Ovary (tissue), 9 donors: ENCODE data around the gene JADE1. TPM values are rescaled to one million over a fixed set of nuclear protein-coding genes. Genes with fewer than 3 reads are reported as not detected.

Experiments used
- DNase-seq, 5 donors: peaks; one replicate each; pipeline ENCODE4 v3.0.0-alpha.2; 2019 to 2020
- H3K27ac ChIP-seq, 2 donors: fragments of 200-600 bp; one replicate each; pipeline versions ENCODE4 v1.5.1 to v1.8.0; 2019 to 2022
- H3K27me3 ChIP-seq: fragments of 200-600 bp; one replicate; pipeline ENCODE4 v1.8.0; 2022
- H3K36me3 ChIP-seq: fragments of 200-600 bp; sonication (generic); one replicate; pipeline ENCODE4 v1.5.1; 2019
- H3K4me1 ChIP-seq: one replicate; pipeline ENCODE4 v1.8.1; 2013; ENCODE audit warnings: mild to moderate bottlenecking, moderate library complexity; ENCODE audit not compliant: insufficient read depth
- H3K4me3 ChIP-seq: fragments of 200-600 bp; sonication (generic); one replicate; pipeline ENCODE4 v1.5.1; 2017
- H3K9me3 ChIP-seq, 2 donors: fragments of 200-600 bp in 1 of 2; sonication (generic) in 1 of 2; one replicate each; pipeline versions ENCODE4 v1.5.1 to v1.8.1; 2013 to 2019; ENCODE audit warnings: mild to moderate bottlenecking in 1 of 2, moderate library complexity in 1 of 2
- EP300 ChIP-seq: sonication (generic); formaldehyde crosslinking; IDR thresholded peaks from one replicate; pipeline ENCODE4 v1.6.1; 2017; ENCODE audit warnings: antibody characterized with exemption
- POLR2A ChIP-seq: fragments of 450-650 bp; IDR thresholded peaks from one replicate; pipeline ENCODE4 v1.6.1; 2017; ENCODE audit warnings: antibody characterized with exemption, mild to moderate bottlenecking, moderate library complexity
- WGBS, 3 donors: extraction: QIAGEN DNeasy Blood & Tissue Kit in 1 of 3; methylation state at CpG; one replicate each; pipeline versions ENCODE4 v1.1.5 to v1.1.7; 2013 to 2017; 5-methylcytosine and 5-hydroxymethylcytosine counted together
- intact Hi-C, 4 donors: fragments of 100-400 bp; cut with DNase I; formaldehyde crosslinking; loops; one replicate each; pipeline versions ENCODE4 v1.11.0 to v1.15.1; 2022 to 2023
- polyA plus RNA-seq, 2 donors: library from polyadenylated mRNA; stranded (reverse); fragments of 200-250 nt in 1 of 2; fragments of 350-450 nt in 1 of 2; fragmentation: Illumina TruSeq in 1 of 2; extraction: RNeasy Lipid Tissue Mini Kit (QIAGEN cat#74804) in 1 of 2; gene quantifications; one replicate each; pipeline ENCODE4 v1.2.3, GENCODE V29; 2013 to 2014
- total RNA-seq, 7 donors: library from RNA; depleted of rRNA in 2 of 7; stranded (reverse); fragments of >200 nt in 2 of 7; fragmentation: NEBNext Ultra II Directional in 3 of 7; extraction: Animal tissue kit (Norgen Biotek cat#: 25700) in 3 of 7; gene quantifications; one replicate each; pipeline versions ENCODE4 v1.1.0 to v1.2.4, GENCODE V29; 2016 to 2023
- TF ChIP-seq, protein P1 (sequence below), 3 donors: fragments of 450-650 bp in 2 of 3; fragments of 200-600 bp in 1 of 3; IDR thresholded peaks; one replicate each; pipeline versions ENCODE4 v1.5.1 to v1.8.0; 2016 to 2022; ENCODE audit warnings: antibody characterized with exemption in 3 of 3, mild to moderate bottlenecking in 1 of 3
- donor health status: DM: no; HTN: no; CAD: no; lungs with moderate emphysema.
- donor health status: DM: no; HTN: no; CAD: no.
- donor health status: Bipolar disorder and iron deficiency.
- donor health status: DM: yes; HTN: yes; CAD: no.
- donor health status: DM: no; HTN: no; CAD: no.
- donor health status: DM: yes; HTN: yes; CAD: no.

The JADE1 gene
- total and polyA plus RNA-seq, 9 donors = 21.3 to 48.6 (median 34.9) TPM

DNA sequence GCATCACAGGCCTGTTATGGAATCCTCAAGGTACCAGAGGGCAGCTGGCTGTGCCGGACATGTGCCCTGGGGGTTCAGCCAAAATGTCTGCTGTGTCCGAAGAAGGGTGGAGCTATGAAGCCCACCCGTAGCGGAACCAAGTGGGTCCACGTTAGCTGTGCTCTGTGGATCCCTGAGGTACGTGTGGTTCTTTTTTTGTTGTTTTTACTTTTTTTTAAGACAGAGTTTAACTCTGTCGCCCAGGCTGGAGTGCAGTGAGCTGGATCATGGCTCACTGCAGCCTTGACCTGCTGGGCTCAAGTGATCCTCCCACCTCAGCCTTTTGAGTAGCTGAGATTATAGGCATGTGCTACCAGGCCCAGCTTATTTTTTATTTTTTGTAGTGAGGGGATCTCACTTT is 46.1 kb downstream of the JADE1 start:
- no peak for TF ChIP-seq EP300
- H3K9me3 ChIP-seq = no peaks in the 10 kb centered on the region
- no peak for DNase-seq
- no peaks in the 10 kb centered on the region for H3K27me3 ChIP-seq
- no peak overlapping the region for H3K4me3 ChIP-seq
- no peak overlapping the region for H3K27ac ChIP-seq
- H3K36me3 ChIP-seq = no peaks in the 10 kb centered on the region
- WGBS, 3 donors = 59 to 77% (median 68%) methylated on average over 7 of the region's 7 CpGs
- intact Hi-C loops = loop anchor here in 1 of 4 donors (10.0 kb wide), 1 partner anchor 201 kb away; no protein-coding TSS in a partner anchor
- H3K4me1 ChIP-seq = peaks cover 7% of the 10 kb centered on the region

DNA sequence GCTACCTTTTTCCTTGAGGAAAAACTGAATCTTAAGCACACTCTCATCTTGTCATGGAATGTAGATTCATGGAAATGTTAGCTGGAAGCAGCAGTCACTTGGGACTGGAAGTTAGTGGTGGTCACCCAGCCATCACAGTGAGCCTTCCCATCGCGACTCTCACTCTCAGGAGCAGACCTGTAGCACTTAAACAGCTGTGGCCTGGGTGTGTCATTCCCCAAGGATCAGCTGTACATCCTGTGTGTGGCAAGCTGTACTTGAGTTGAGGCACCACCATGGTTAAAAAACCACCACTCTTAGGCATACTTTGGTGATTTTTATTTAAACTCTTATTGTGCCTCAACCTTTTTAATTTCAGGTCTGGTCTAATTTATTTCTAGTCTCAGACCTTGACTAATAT is 46.7 kb downstream of the JADE1 start:
- H3K27me3 ChIP-seq = no peaks in the 10 kb centered on the region
- TF ChIP-seq EP300 = no peak
- TF ChIP-seq POLR2A = no peak
- TF ChIP-seq, protein P1, sequence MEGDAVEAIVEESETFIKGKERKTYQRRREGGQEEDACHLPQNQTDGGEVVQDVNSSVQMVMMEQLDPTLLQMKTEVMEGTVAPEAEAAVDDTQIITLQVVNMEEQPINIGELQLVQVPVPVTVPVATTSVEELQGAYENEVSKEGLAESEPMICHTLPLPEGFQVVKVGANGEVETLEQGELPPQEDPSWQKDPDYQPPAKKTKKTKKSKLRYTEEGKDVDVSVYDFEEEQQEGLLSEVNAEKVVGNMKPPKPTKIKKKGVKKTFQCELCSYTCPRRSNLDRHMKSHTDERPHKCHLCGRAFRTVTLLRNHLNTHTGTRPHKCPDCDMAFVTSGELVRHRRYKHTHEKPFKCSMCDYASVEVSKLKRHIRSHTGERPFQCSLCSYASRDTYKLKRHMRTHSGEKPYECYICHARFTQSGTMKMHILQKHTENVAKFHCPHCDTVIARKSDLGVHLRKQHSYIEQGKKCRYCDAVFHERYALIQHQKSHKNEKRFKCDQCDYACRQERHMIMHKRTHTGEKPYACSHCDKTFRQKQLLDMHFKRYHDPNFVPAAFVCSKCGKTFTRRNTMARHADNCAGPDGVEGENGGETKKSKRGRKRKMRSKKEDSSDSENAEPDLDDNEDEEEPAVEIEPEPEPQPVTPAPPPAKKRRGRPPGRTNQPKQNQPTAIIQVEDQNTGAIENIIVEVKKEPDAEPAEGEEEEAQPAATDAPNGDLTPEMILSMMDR (IDR thresholded peaks at IDR 0.05) = no peak
- DNase-seq = no peak
- intact Hi-C loops = loop anchor here in 1 of 4 donors (10.0 kb wide), 1 partner anchor 201 kb away; no protein-coding TSS in a partner anchor
- H3K36me3 ChIP-seq = no peaks in the 10 kb centered on the region
- no peak overlapping the region for H3K27ac ChIP-seq
- no peaks in the 10 kb centered on the region for H3K9me3 ChIP-seq
- no peak overlapping the region for H3K4me3 ChIP-seq
- 98 to 100% (median 98%) methylated on average over 2 of the region's 2 CpGs for WGBS, 3 donors
- H3K4me1 ChIP-seq = peaks cover 7% of the 10 kb centered on the region

DNA sequence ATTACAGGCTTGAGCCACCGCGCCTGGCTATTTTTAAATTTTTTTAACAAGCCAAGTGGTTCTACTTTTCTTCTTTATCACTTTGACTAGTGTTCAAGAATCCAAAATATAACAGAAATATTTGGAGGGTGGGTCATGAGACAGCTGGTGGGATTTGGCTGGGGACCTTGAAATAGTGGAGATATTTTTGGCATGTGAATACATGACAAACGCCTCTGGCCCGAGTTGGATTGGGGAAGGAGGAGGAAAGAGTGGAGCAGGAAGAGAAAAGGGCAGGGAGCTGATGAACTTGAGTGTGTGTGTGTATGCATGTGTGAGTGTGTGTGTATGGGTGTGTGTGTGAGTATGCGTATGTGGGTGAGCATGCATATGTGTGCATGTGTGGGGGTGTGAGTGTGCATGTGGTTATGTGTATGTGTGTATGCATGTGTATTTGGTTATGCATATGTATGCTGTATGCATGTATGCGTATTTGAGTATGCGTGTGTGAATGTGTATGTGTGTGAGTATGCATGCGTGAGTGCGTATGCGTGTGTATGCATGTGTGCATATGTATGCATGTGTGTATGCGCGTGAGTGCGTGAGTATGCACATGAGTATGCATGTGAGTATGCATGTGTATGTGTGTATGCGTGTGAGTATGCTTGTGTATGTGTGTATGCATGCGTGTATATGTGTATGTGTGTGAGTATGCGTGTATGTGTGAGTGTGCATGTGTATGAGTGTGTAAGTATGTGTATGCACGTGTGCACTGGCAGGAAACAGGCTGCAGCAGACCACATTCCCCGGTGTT is 49.6 kb downstream of the JADE1 start:
- Histone ChIP-seq H3K4me1 (peaks cover 7% of the 10 kb centered on the region), H3K36me3 (no peaks in the 10 kb centered on the region), H3K9me3 (no peaks in the 10 kb centered on the region), H3K4me3 (no peak overlapping the region), H3K27ac (no peak overlapping the region), H3K27me3 (no peaks in the 10 kb centered on the region)
- WGBS, 3 donors = 37 to 50% (median 41%) methylated on average over 18 of the region's 18 CpGs
- peak; percentile 54 to 70 (median 59) for DNase-seq
- no peak for TF ChIP-seq EP300
- TF ChIP-seq, protein P1 (IDR thresholded peaks at IDR 0.05) = no peak
- intact Hi-C loops = loop anchor here in 1 of 4 donors (10.0 kb wide), 1 partner anchor 204 kb away; no protein-coding TSS in a partner anchor

DNA sequence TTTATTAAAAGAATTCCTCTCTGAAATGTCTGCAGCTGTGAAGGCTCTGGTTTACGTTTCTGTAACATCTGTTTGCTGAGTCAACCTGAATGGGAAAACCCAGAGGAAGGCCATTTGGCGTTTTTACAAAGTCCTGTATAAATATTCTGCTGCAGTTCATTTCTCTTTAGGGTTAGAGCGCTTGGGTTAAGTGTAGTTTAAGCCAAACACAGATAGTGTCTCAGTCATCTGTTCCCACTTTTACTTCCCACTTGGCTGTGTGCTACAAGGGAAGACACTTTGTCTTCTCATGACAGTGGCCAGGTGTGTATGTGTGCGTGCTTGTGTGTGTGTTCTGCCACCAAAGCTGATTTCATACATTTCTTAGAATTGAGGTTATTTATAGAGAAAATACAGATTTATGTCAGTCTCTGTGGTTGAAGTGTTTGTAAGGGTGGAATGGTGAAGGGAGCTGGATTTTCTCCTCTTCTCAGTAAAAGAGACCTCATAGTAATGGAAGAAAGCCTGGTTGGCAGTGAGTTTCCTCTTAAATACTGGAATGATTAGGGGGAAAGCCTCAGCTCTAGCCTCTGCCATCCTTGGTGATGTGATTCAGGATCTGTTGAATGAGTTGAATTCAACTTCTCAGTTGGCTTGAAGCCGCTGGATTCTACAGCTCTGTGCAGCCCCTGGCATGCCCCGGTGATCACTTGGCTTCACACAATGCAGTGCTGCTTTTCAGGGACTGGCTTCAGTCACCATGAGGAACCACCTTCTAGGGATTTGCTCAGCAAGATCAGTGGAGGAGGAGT is 50.6 kb downstream of the JADE1 start:
- Histone ChIP-seq H3K9me3 (no peaks in the 10 kb centered on the region), H3K4me3 (no peak overlapping the region), H3K27me3 (no peaks in the 10 kb centered on the region), H3K27ac (no peak overlapping the region), H3K4me1 (peaks cover 7% of the 10 kb centered on the region), H3K36me3 (no peaks in the 10 kb centered on the region)
- intact Hi-C loops = loop anchor here (5.0 to 10.0 kb wide), 8 partner anchors 45 to 665 kb away; no protein-coding TSS in a partner anchor
- TF ChIP-seq EP300 (no peak), POLR2A (no peak)
- TF ChIP-seq, protein P1 (IDR thresholded peaks at IDR 0.05) = no peak
- no peak for DNase-seq
- 33 to 35% (median 34%) methylated on average over 6 of the region's 6 CpGs for WGBS, 3 donors
